K562 (cell line): ENCODE results near the gene CD79A. TPM values are rescaled to one million over a fixed set of nuclear protein-coding genes. Genes with fewer than 3 reads are reported as not detected.

ENCODE experiments used
- CC2D1A ChIP-seq: fragments of 450-650 bp; IDR thresholded peaks from 2 replicates; pipeline ENCODE4 v1.6.1; 2017; ENCODE audit warnings: mild to moderate bottlenecking
- CHCHD3 ChIP-seq: fragments of 250-450 bp; sonication (Bioruptor Pico); IDR thresholded peaks from 2 replicates; pipeline ENCODE4 v2.1.2; 2022; ENCODE audit warnings: mild to moderate bottlenecking
- CHD7 ChIP-seq: fragments of 200-600 bp; sonication (generic); IDR thresholded peaks from one replicate; pipeline ENCODE4 v1.6.1; 2012; ENCODE audit warnings: mild to moderate bottlenecking, low read depth, low read length, inconsistent platforms
- ILF3 ChIP-seq: fragments of 450-650 bp; IDR thresholded peaks from 2 replicates; pipeline ENCODE4 v1.6.1; 2018; ENCODE audit warnings: antibody characterized with exemption, mild to moderate bottlenecking, moderate library complexity, borderline replicate concordance
- SIRT6 ChIP-seq: IDR thresholded peaks from one replicate; pipeline ENCODE4 v1.6.1; 2012; ENCODE audit warnings: low read depth, mild to moderate bottlenecking, control low read depth, inconsistent platforms, low read length, moderate library complexity
- STAT5A ChIP-seq: IDR thresholded peaks from 2 replicates; pipeline ENCODE4 v1.6.1; 2012; ENCODE audit warnings: low read length, inconsistent platforms, borderline replicate concordance
- SUPT5H ChIP-seq: fragments of 450-650 bp; IDR thresholded peaks from 2 replicates; pipeline ENCODE4 v1.6.1; 2016
- THRB ChIP-seq: fragments of 450-650 bp; formaldehyde crosslinking; conservative IDR thresholded peaks from 2 replicates; pipeline ENCODE4 v1.4.0; 2022; ENCODE audit warnings: mild to moderate bottlenecking, missing genetic modification characterization
- YY1 ChIP-seq, 3 experiments: IDR thresholded peaks; 2 replicates each; pipeline ENCODE4 v1.6.1; 2011; ENCODE audit warnings: low read length in 2 of 3, mild to moderate bottlenecking in 2 of 3, moderate library complexity in 2 of 3, borderline replicate concordance in 1 of 3, control low read depth in 1 of 3, low read depth in 1 of 3; ENCODE audit not compliant: insufficient read depth in 3 of 3, insufficient replicate concordance in 2 of 3, control insufficient read depth in 1 of 3, insufficient read length in 1 of 3; ENCODE audit errors: extremely low read depth in 1 of 3
- ZNF347 ChIP-seq: fragments of 450-650 bp; formaldehyde crosslinking; IDR thresholded peaks from 2 replicates; pipeline ENCODE4 v1.4.0; 2020; ENCODE audit warnings: low read depth, mild to moderate bottlenecking, moderate library complexity
- polyA plus RNA-seq, 8 experiments: library from polyadenylated mRNA; depleted of rRNA in 4 of 8; stranded (reverse) in 5 of 8; unstranded in 3 of 8; fragments of >200 nt; fragmentation: Nextera tagmentation in 2 of 8; fragmentation: Illumina TruSeq in 1 of 8; extraction: Ambion mirVana in 2 of 8; extraction: Trizol in 1 of 8; gene quantifications; 2 replicates each; pipeline versions ENCODE4 v1.2.1 to v1.2.3, GENCODE V29; 2011 to 2014; ENCODE audit warnings: inconsistent platforms in 1 of 8, missing spikeins in 1 of 8
- total RNA-seq, 7 experiments: library from RNA; depleted of rRNA in 6 of 7; stranded (reverse); fragments of >200 nt in 6 of 7; fragmentation: Illumina TruSeq in 2 of 7; extraction: Trizol in 2 of 7; gene quantifications; 2 replicates each; pipeline versions ENCODE4 v1.2.1 to v1.2.3, GENCODE V29; 2011 to 2021; ENCODE audit warnings: low replicate concordance in 1 of 7

CD79A gene
- total and polyA plus RNA-seq, 9 of the 15 experiments (the other 6 are each of a cell fraction or from before 2014, with no cell fraction given): 0.04 to 0.72 (median 0.17) TPM; not detected in 3

GRCh38 chr19:41871573-41872383 is 5.3 kb upstream of the CD79A start (continued):
- TF ChIP-seq CHD7 (peak; percentile 25), ZNF347 (CRISPR knock-in tag) (0 out of 2 replicates have a peak, but pooled peaks have one; percentile 6), THRB (CRISPR knock-in tag) (0 out of 2 replicates have a peak, but pooled peaks have one; percentile 66), YY1 (IDR thresholded peaks at IDR 0.05; ENCODE audit: borderline replicate concordance in 1 of 3, control insufficient read depth in 1 of 3, extremely low read depth in 1 of 3, insufficient read depth in 3 of 3, insufficient read length in 1 of 3, insufficient replicate concordance in 2 of 3, low read depth in 1 of 3, low read length in 2 of 3) (peak in 1 of 3 experiments; percentile 11), ILF3 (peak; percentile 67; the same call in 1 of the 2 replicates), CHCHD3 (CRISPR knock-in tag) (peak; percentile 74; the same call in 1 of the 2 replicates), SUPT5H (peak; percentile 84), STAT5A (no peak), SIRT6 (peak; percentile 65), CC2D1A (no peak)
